Left renal cortex interstitium (tissue), 4 donors: ENCODE results near the gene LPAR6. TPM values are rescaled to one million over a fixed set of nuclear protein-coding genes. Genes with fewer than 3 reads are reported as not detected.

Experiments used
- DNase-seq, 4 donors: peaks; one replicate each; pipeline ENCODE4 v3.0.0-alpha.2; 2013; ENCODE audit warnings: low read depth in 4 of 4, low spot score in 2 of 4, missing footprints in 1 of 4
- polyA plus RNA-seq, 4 donors: library from polyadenylated mRNA; unstranded; fragments of 120-200 nt; gene quantifications; one replicate each; pipeline ENCODE4 v1.2.1, GENCODE V29; 2013; ENCODE audit not compliant: insufficient read length in 4 of 4

LPAR6 gene
- polyA plus RNA-seq, 4 donors, result 31.3 to 56.8 (median 39.0) TPM

GRCh38 chr13:48380581-48380980, 32.3 kb downstream of the LPAR6 start:
- DNase-seq, result no peak

DNA sequence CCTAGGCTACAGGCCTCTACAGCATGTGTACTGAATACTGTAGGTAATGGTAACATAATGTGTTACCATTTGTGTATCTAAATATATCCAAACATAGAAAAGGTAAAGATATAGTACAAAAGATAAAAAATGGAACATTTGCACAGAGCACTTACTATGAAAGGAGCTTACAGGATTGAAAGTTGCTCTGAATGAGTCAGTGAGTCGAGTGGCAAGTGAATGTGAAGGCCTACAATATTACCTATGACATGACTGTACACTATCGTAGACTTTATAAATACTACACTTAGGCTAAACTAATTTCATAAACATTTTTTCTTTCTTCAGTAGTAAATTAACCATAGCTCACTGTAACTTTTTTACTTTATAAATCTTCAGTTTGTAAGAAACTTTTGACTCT, 35.1 kb downstream of the LPAR6 start:
- DNase-seq, result no peak

GRCh38 chr13:48370815-48371214, 42.1 kb downstream of the LPAR6 start:
- DNase-seq, result no peak

- DNase-seq, result no peak
These were observed 42.9 kb downstream of the LPAR6 start for GRCh38 chr13:48369988-48370387.

Other genes with a start within 250 kb of the LPAR6 start
- 1,000 to 10,000 TPM; 1,265 to 1,775 (median 1,416) TPM for gene ITM2B, start 179.9 kb downstream of the LPAR6 start, polyA plus RNA-seq
- gene RB1, start 109.4 kb downstream of the LPAR6 start, polyA plus RNA-seq, result 10 to 100 TPM; 42.1 to 49.1 (median 45.5) TPM
- gene RCBTB2, start 120.0 kb upstream of the LPAR6 start, polyA plus RNA-seq, result 10 to 100 TPM; 57.1 to 65.2 (median 59.5) TPM
- gene CYSLTR2, start 240.8 kb upstream of the LPAR6 start, polyA plus RNA-seq, result under 1 TPM; 0.31 to 0.65 (median 0.61) TPM